ENCODE measurements around the gene ADIPOR1. TPM values are rescaled to one million over a fixed set of nuclear protein-coding genes. Genes with fewer than 3 reads are reported as not detected.
"Not testable (repeated sequence)": the region's sequence is repeated elsewhere in the genome, so short reads cannot be mapped to it uniquely, and the experiment has no call there.

ADIPOR1 gene
- polyA plus RNA-seq, 10 donors, result 60.7 to 106 (median 70.6) TPM

GRCh38 chr1:202941372-202941771 is 16.7 kb downstream of the ADIPOR1 start:
- no peak for DNase-seq

- no peak for DNase-seq
These were observed 17.6 kb downstream of the ADIPOR1 start for GRCh38 chr1:202940561-202940960.

GRCh38 chr1:202938287-202938925 is 19.7 kb downstream of the ADIPOR1 start:
- DNase-seq, result no peak

- DNase-seq, result not testable (repeated sequence)
These were observed 21.7 kb downstream of the ADIPOR1 start for GRCh38 chr1:202936409-202936808.

GRCh38 chr1:202935844-202936243 is 22.3 kb downstream of the ADIPOR1 start:
- DNase-seq, result no peak

GRCh38 chr1:202934755-202935154 is 23.4 kb downstream of the ADIPOR1 start:
- no peak for DNase-seq

GRCh38 chr1:202932476-202932875 is 25.6 kb downstream of the ADIPOR1 start:
- DNase-seq, result no peak

GRCh38 chr1:202926581-202927491 is 31.3 kb downstream of the ADIPOR1 start, which contains the start of gene KLHL12:
Gene KLHL12 (minus strand): TSS chr1:202927234. CDS start chr1:202925162, 2,072 bp downstream.
- DNase-seq, result peak; percentile 97 to 99 (median 98)

- no peak for DNase-seq
These were observed 34.6 kb downstream of the ADIPOR1 start for GRCh38 chr1:202923533-202923932.

GRCh38 chr1:202919615-202920014 is 38.5 kb downstream of the ADIPOR1 start:
- no peak for DNase-seq

GRCh38 chr1:202915146-202915545 is 43.0 kb downstream of the ADIPOR1 start:
- no peak for DNase-seq

GRCh38 chr1:202912476-202912875 is 45.6 kb downstream of the ADIPOR1 start:
- not testable (repeated sequence) for DNase-seq

- no peak for DNase-seq
These were observed 48.6 kb downstream of the ADIPOR1 start for GRCh38 chr1:202909494-202909893.

GRCh38 chr1:202908998-202909397 is 49.1 kb downstream of the ADIPOR1 start:
- DNase-seq, result no peak

GRCh38 chr1:202905331-202905730 is 52.8 kb downstream of the ADIPOR1 start:
- no peak for DNase-seq

- DNase-seq, result not testable (repeated sequence)
These were observed 54.3 kb downstream of the ADIPOR1 start for GRCh38 chr1:202903808-202904207.

GRCh38 chr1:202901555-202901954 is 56.6 kb downstream of the ADIPOR1 start:
- DNase-seq, result no peak

GRCh38 chr1:202892501-202892900 is 65.6 kb downstream of the ADIPOR1 start:
- DNase-seq, result no peak
